ENCODE measurements around the gene ARHGAP8. TPM values are rescaled to one million over a fixed set of nuclear protein-coding genes. Genes with fewer than 3 reads are reported as not detected.

The ARHGAP8 gene
- total RNA-seq, 2 donors from 2014 or later, result 12.2 to 15.2 TPM

GRCh38 chr22:44880610-44881290, 128.4 kb downstream of the ARHGAP8 start:
- no peak overlapping the region for H3K27ac ChIP-seq
- H3K36me3 ChIP-seq (replicated peaks in 1 of 2; ENCODE audit: insufficient read depth in 1 of 2, low read depth in 2 of 2), result no peaks in the 10 kb centered on the region
- no peak for TF ChIP-seq POLR2A (IDR thresholded peaks at IDR 0.05)
- TF ChIP-seq, protein P1, sequence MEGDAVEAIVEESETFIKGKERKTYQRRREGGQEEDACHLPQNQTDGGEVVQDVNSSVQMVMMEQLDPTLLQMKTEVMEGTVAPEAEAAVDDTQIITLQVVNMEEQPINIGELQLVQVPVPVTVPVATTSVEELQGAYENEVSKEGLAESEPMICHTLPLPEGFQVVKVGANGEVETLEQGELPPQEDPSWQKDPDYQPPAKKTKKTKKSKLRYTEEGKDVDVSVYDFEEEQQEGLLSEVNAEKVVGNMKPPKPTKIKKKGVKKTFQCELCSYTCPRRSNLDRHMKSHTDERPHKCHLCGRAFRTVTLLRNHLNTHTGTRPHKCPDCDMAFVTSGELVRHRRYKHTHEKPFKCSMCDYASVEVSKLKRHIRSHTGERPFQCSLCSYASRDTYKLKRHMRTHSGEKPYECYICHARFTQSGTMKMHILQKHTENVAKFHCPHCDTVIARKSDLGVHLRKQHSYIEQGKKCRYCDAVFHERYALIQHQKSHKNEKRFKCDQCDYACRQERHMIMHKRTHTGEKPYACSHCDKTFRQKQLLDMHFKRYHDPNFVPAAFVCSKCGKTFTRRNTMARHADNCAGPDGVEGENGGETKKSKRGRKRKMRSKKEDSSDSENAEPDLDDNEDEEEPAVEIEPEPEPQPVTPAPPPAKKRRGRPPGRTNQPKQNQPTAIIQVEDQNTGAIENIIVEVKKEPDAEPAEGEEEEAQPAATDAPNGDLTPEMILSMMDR (IDR thresholded peaks at IDR 0.05), result no peak
- intact Hi-C loops (cut with DNase I), result no loop called here
- H3K4me3 ChIP-seq, result no peak overlapping the region
- no peaks in the 10 kb centered on the region for H3K27me3 ChIP-seq
- no peaks in the 10 kb centered on the region for H3K4me1 ChIP-seq
- no peaks in the 10 kb centered on the region for H3K9me3 ChIP-seq
- 71 to 80% methylated on average over 17 to 18 of the region's 19 CpGs for WGBS, 2 donors
- DNase-seq, result no peak
- no peak for ATAC-seq

DNA sequence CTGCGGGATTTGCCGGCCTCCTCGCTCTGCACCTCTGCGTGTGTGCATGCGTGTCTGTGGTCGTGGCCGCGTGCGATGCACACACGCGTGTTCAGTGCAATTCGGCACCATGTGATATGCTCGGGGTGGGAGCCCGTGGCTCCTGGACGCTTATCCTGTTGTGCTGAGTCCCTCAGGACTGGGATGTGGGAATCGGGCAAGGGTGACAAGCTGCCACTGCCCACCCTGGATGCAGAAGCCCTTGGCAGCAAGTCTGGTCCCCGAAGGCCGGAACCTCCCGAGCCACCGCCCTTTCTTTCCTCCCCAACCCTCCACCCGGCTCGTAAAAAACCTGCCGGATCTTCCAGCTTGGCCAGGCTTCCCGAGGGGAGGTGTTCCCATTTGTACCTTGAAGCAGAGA, 129.2 kb downstream of the ARHGAP8 start:
- no peaks in the 10 kb centered on the region for H3K36me3 ChIP-seq (replicated peaks in 1 of 2; ENCODE audit: insufficient read depth in 1 of 2, low read depth in 2 of 2)
- intact Hi-C loops (cut with DNase I), result no loop called here
- no peak for DNase-seq
- H3K4me3 ChIP-seq, result no peak overlapping the region
- no peaks in the 10 kb centered on the region for H3K4me1 ChIP-seq
- TF ChIP-seq POLR2A (IDR thresholded peaks at IDR 0.05), result no peak
- TF ChIP-seq, protein P1 (IDR thresholded peaks at IDR 0.05), result no peak
- H3K27me3 ChIP-seq, result no peaks in the 10 kb centered on the region
- WGBS, 2 donors, result 74 to 75% methylated on average over 22 to 24 of the region's 24 CpGs
- no peak overlapping the region for H3K27ac ChIP-seq
- no peak for ATAC-seq
- H3K9me3 ChIP-seq, result no peaks in the 10 kb centered on the region

DNA sequence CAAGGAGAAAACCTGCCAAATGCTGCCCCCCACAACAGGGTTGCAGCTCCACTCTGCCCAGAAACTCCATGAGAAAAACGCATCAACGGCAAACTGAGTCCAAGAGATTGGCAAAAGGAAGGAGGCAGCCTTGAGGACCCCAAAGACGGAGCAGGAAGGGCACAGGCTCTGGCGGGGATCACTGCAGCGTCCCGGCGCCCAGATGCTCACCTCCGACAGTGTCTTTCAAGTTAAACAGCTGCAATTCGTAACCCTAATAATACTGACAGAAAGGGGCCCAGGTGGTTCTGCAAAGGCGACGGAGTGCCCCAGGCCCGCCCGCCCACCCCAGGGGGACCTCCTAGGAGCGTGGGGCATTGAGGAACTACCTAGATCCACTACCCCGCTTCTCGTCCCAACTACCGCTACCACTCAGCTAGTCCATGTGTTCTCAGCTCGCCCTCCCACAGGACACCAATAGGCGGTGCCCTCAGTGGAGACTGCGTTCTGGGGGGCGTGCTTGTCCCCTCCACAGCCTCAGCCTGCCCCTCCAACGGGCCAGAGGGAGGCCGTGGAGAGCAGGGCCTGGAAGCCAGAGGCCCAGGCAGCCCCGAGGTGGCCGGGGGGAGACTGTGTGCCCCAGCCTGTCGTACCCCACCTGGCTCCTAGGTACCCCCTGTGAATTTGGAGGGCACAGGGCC, 130.0 kb downstream of the ARHGAP8 start:
- no peak overlapping the region for H3K27ac ChIP-seq
- intact Hi-C loops (cut with DNase I), result no loop called here
- TF ChIP-seq, protein P1 (IDR thresholded peaks at IDR 0.05), result no peak
- TF ChIP-seq POLR2A (IDR thresholded peaks at IDR 0.05), result no peak
- H3K36me3 ChIP-seq (replicated peaks in 1 of 2; ENCODE audit: insufficient read depth in 1 of 2, low read depth in 2 of 2), result no peaks in the 10 kb centered on the region
- H3K4me3 ChIP-seq, result no peak overlapping the region
- ATAC-seq (no peak), DNase-seq (no peak)
- H3K9me3 ChIP-seq, result no peaks in the 10 kb centered on the region
- H3K4me1 ChIP-seq, result no peaks in the 10 kb centered on the region
- WGBS, 2 donors, result 69 to 77% methylated on average over 21 of the region's 26 CpGs
- H3K27me3 ChIP-seq, result no peaks in the 10 kb centered on the region

DNA sequence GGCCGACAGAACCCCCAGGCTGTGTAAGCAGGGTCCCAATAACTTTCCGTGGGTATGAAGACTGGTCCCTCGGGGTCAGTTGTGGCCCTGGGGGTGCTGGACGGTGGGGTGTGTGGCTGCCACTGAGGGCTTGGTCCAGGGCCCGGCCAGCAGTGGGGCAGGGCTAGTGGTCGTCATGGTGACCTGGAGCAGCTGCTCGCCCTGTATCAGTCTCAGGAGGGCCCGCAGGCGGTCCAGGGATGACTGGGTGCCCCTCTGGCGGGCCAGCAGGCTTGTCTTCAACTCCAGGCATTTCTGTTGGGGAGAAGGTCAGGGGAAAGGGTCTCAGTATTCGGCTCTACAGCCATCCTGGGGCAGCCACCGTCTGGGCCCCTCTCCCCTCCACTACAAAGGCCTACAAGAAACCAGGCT, 130.6 kb downstream of the ARHGAP8 start:
- no peaks in the 10 kb centered on the region for H3K27me3 ChIP-seq
- WGBS, 2 donors, result 69 to 75% methylated on average over 5 to 12 of the region's 12 CpGs
- no peaks in the 10 kb centered on the region for H3K4me1 ChIP-seq
- TF ChIP-seq POLR2A (IDR thresholded peaks at IDR 0.05), result no peak
- TF ChIP-seq, protein P1 (IDR thresholded peaks at IDR 0.05), result no peak
- ATAC-seq (no peak), DNase-seq (no peak)
- no peaks in the 10 kb centered on the region for H3K9me3 ChIP-seq
- no peak overlapping the region for H3K4me3 ChIP-seq
- no peak overlapping the region for H3K27ac ChIP-seq
- H3K36me3 ChIP-seq (replicated peaks in 1 of 2; ENCODE audit: insufficient read depth in 1 of 2, low read depth in 2 of 2), result no peaks in the 10 kb centered on the region
- intact Hi-C loops (cut with DNase I), result no loop called here

Measured in body of pancreas (tissue), 4 donors.